Activated CD4-positive, alpha-beta T cell treated with anti-CD3 and anti-CD28 coated beads for 48 hours (primary cell): ENCODE data around the gene POLR2A.

ENCODE experiments used
- DNase-seq: peaks from one replicate; pipeline ENCODE4 v3.0.0-alpha.2; 2020

The POLR2A gene

DNA sequence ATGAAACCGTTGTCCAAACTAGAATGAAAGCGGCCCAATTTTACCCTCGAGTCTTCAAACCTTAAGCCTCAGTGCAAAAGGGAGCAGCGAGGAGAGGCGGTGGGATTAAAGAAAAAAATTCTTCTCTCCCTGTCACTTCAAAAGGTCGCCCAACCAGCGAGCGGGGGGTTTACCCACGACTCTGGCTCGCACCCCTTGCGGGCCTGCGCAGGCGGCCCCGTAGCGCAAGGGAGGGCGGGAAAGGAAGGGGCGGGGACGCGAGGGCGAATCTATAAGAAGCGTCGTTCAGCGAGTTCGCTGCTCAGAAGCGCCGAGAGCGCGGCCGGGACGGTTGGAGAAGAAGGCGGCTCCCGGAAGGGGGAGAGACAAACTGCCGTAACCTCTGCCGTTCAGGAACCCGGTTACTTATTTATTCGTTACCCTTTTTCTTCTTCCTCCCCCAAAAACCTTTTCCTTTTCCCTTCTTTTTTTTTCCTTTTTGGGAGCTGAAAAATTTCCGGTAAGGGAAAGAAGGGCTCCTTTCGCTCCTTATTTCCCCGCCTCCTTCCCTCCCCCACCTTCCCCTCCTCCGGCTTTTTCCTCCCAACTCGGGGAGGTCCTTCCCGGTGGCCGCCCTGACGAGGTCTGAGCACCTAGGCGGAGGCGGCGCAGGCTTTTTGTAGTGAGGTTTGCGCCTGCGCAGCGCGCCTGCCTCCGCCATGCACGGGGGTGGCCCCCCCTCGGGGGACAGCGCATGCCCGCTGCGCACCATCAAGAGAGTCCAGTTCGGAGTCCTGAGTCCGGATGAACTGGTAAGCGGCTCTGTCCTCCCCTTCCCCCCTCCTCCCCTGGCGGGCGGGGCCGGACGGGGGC, at the start of gene POLR2A:
Gene POLR2A, plus strand, starts transcription at position 300 of the 852 bp plus-strand sequence.
- DNase-seq, result peak; percentile 97

DNA sequence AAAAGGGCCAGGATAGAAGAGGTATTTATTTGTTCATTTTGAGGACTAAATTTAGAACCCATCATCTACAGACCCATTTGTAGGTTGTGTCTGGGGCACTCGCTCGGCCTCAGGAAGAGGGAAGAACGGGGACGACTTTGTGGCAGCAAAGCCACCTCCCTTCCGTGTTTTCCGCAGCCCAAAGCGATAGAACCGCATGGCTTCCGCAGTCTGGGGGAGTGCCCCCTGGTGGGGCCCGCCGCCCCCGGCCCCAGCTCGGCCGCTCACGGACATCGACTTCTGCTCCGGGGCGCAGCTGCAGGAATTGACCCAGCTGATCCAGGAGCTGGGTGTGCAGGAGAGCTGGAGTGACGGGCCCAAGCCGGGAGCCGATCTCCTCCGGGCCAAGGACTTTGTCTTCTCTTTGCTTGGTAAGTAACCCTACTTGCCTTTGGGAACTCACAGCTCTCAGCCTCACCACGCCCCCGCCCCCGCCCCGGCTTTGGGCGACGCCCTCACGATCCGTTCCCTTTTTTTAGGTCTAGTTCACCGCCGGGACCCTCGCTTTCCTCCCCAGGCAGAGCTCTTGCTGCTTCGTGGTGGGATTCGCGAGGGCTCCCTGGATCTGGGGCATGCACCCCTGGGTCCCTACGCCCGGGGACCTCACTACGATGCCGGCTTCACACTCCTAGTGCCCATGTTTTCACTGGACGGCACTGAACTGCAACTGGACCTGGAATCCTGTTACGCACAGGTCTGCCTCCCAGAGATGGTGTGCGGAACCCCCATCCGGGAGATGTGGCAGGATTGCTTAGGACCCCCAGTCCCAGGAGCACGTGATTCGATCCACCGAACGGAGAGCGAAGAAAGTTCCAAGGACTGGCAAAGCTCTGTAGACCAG, 48.2 kb upstream of the POLR2A start:
- peak; percentile 68 for DNase-seq

DNA sequence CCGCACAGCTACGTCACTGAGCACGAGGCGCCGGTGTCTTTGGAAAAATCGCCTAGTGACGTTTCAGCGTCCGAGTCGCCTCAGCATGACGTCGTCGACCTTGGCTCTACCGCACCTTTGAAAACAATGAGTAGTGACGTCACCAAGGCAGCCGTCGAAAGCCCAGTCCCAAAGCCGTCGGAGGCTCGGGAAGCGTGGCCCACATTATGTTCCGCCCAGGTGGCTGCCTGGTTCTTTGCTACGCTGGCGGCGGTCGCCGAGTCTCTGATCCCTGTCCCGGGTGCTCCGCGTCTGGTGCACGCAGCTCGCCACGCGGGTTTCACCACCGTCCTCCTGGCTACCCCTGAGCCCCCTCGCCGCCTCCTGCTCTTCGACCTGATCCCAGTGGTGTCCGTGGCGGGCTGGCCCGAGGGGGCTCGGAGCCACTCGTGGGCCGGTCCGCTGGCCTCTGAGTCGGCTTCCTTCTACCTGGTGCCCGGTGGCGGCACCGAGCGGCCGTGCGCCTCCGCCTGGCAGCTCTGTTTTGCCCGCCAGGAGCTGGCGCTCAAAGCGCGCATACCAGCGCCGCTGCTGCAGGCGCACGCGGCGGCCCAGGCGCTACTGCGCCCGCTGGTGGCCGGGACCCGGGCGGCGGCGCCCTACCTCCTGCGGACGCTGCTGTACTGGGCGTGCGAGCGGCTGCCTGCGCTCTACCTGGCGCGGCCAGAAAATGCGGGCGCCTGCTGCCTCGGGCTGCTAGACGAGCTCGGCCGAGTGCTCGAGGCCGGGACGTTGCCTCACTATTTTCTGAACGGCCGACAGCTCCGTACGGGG, 47.4 kb upstream of the POLR2A start:
- DNase-seq, result peak; percentile 87

DNA sequence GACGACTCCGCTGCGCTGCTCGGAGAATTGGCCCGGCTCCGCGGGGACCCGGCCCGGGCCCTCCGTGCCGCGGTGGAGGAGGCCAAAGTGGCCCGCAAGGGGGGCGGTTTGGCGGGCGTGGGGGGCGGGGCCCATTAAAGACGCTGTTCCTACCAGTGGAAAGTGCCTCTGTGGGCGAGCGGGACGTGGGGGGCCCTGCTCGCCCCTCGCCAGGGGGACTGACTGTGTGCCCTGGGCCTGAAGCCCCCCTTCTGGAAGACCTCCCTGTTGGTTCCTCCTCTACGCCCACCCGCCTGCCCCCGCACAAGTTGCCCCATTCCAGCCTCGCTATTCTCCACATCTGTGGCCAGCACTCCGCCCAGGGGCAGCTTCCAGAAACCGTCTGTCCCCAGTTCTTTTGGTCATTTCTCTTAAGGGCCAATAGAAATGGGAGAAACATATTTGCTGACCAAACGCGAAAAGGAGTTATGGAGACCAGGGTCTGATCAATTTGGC, 46.8 kb upstream of the POLR2A start:
- DNase-seq, result no peak

DNA sequence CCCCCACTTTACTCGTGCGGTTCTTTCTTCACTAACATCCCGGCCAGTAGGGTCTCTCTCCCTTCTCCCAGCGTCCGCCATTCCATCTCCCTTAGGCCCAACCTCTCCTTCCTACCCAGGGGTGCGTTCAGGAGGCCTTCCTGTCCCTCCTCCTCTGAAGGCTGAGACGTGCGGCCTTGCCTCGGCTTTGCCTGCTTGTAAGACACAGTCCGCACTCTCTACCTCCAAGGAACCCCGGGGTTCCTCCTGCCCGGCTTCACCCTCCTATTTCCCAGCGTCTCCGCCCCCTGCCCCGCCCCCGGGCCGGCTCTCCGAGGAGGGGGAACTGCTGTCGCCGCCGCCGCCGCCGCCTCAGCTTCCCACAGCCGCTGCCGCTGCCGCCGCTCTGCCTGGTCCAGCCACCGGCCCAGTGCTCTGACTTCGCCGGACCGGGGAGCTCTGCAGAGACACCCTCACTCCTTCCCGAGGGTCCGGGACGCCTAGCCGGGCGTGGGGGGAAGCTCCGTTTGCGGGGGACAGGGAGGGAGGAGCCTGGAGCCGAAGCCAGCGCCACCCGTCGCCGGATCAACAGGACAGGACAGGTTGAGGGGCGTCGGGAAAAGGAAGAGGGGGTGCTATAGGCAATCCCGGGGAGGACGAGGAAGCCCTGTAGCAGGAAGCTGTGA, 46.1 kb upstream of the POLR2A start:
- peak; percentile 76 for DNase-seq

DNA sequence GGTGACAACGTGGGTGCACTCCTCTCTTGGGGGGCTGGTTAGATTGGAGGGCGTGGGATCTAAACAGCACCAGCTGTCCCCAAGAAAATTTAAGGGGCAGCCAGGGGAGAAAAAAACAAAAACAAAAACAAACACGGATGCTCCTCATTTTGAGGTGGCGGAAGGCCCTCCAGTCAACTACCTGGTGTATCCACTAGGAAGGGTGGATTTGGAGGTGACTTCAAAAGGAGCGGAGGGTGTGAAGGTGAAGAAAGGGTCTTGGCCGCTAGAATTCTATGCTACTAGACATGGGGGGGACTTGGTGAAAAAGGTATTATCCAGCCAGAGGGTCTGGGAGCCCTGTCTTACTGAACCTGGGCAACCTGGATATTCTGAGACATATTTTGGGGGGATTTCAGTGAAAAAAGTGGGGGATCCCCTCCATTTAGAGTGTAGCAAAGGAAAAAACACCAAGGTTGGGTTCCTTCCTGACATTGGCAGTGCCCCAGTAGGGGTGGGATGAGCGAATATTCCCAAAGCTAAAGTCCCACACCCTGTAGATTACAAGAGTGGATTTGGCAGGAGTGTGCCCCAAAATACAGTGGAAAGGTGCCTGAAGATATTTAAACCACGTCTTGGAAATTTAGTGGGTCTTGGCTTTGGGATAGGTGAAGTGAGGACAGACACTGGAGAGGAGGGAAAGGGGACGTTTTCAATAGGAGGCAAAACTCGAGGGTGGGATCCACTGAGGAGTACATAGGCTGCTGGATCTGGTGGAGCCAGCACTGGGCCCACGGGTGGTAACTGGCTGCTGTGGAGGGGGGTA, 45.3 kb upstream of the POLR2A start:
- no peak for DNase-seq

DNA sequence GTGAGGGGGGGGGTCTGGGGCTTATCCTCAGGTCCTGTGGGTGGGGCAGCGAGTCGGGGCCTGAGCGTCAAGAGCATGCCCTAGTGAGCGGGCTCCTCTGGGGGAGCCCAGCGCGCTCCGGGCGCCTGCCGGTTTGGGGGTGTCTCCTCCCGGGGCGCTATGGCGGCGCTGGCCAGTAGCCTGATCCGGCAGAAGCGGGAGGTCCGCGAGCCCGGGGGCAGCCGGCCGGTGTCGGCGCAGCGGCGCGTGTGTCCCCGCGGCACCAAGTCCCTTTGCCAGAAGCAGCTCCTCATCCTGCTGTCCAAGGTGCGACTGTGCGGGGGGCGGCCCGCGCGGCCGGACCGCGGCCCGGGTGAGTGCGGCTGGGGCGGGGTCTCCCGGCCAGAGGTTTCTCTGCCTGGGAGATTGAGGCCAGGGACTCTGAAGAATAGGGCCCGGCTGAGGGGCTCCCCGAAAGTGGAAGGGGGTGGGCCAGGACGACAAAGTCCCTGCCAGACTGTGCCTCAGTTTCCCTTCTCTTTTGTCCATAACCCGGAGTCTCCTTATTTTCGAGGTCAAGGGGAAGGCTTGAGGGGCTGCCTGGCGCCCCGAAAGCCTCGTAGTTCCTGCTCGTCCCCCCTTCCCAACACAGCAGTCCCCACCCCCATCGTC, 44.6 kb upstream of the POLR2A start, which contains the start of gene FGF11:
Gene FGF11, plus strand, starts transcription at position 51 of the 651 bp plus-strand sequence. Its CDS starts 109 bp downstream, at position 160.
- DNase-seq, result no peak

DNA sequence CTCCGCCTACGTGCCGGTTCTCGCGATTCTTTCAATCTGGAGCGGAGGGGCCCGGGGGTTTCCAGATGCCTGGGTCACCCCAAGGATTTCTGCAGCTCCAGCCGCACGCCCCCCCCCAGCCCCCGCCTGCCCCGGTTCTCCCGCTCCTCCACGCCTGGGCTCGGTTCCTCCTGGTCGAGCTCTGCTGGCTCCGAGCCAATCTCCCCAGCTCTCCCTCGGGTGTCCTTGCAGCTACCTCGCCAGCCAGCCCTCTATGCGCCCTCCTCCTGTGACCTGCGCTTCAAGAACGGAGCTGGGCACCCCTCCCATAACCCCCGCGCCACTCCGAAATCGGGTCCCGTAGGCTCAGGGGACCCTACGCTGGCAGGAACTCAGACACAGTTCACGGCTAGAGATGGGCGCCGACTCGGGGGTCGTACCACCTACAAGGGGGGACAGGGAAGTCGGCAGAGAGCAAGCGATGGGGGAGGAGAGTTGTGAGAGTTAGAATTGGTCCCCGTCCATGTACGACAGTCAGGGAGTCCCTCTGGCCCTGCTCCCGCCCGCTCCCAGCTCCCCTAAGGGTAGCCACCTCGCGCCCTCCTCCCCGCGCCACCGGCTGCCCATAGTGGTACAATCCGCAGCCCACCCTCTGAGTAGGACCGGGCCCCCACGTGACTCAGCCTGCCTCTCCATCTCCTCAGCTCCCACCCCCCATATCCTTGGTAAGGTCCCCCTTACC, 43.9 kb upstream of the POLR2A start:
- peak; percentile 61 for DNase-seq

DNA sequence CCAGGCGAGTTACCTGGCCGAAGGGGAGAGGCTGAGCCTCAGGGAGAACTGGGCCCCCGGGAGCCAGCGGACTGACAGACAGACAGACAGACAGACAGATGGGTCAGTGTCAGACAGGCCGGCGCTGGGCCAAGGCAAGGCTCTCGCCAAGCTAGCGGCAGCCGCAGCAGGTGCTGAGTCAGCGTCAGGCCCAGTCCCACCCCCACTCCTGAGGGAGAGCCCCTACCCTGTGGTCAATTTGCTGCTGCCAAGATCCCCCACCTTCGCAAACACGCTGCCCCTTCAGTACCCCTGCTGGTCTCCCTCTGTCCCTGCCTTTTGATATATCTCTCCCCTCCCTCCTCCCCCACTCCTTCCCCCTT, 43.4 kb upstream of the POLR2A start:
- peak; percentile 35 for DNase-seq

DNA sequence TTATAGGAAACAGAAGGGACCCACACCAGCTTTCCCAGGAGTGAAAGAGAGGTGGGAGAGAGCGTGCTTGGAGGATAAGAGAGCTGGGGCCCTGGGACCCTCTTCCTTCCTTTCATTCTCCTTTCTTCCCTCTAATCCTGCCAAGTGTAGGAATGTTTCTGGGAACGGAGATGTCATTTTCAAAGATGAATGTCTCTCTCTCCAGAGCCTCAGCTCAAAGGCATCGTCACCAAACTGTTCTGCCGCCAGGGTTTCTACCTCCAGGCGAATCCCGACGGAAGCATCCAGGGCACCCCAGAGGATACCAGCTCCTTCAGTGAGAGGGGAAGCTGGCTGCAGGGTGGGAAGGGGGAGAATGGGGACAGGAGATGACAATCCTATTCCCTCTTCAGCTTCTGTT, 42.9 kb upstream of the POLR2A start:
- no peak for DNase-seq

DNA sequence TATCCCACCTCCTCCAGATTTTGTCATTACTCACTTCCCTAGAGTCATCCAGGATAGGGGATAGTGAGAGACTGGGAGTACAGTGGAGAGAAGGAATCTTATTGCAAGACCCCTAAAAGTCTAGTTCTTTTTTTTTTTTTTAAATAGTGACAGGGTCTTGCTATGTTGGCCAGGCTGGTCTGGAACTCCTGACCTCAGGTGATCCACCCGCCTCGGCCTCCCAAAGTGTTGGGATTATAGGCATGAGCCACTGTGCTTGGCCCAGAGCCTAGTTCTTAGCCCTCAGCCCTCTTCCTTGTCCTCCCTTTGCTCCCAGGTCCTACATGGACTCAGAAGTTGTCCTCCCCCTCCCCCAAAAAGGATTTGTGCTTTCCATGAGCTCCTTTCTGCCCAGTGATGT, 42.0 kb upstream of the POLR2A start:
- no peak for DNase-seq

DNA sequence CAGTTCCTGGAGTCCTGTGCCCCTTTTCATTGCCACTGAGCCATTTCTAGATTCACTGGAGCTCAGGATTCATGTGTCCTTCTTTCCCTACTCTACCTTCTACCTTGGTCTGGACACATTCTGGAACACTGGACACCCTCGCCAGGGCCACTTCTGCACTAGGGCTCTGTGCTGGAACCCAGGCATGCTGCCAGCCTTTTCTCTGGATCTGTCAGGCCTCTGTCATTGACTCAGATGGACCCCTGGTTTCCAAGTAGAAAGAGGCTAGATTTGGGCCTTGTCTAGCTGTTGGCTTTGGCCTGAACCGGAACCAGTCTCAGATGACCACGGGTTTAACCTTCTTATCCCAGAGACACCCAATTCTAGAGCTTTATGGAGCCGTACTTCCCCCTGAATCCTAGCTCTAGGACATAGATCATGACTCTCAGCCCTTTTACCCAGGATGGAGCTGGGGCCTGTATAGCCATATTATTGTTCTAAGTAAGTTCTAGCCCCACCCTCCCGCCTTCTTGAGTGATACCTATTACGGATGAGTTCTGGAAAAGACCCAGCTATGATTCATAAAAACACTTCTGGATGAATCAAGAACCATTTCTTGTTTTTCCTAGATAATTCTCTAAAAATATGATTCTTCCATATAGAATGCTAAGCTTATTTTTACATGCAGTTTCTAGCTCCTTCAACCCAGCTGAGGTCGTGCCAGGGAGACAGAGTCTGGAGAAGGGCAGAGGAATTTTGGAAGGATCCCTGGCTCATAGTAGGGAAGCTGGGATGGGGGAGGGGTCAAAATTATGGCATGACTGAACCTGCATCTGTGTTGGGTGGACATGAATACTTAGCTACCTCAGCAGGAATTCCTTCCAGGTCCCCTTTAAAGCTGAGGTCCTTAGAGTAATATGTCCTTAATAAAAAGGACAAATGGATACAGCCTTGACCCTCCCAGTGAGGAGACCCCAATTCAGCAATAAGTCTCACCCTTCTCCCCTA, 40.4 kb upstream of the POLR2A start:
- no peak for DNase-seq

DNA sequence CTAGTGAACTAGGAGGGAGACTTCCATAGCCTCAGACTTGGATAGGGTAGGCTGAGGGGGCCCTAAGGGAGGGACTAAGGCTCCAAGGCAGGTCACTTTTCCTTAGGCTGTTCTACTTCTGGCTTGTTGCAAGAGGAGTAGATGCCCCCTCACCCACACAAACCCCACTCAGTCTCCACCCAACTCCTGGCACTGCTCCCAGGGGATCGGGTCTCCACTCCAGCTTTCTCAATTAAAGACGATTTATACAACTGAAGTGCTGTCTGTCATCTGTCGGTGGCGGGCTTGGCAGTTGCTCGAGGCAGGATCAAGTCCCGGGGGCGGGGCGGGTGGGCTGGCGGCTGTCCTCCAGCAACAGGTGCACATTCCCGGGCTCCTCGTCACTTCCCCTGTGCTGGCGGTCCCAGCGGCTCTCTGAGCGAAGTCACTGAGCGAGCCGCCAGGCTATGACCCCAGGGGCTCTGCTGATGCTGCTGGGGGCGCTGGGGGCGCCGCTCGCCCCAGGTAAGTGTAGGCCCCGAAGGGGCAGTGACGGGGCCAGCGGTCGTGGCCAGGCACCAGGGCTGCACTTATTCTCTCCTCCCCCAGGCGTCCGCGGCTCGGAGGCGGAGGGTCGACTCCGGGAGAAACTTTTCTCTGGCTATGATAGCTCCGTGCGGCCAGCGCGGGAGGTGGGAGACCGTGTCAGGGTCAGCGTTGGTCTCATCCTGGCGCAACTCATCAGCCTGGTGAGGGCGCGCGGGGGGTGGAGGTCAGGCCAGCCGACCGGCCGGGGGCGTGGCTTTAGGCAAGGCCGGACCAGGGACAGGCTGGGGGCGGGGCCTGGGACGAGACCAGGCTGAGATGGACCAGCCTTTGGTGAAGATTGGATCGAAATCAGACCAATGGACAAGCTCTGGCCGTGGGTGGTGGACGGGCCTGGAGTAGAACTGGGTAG, 39.2 kb upstream of the POLR2A start, which contains the start of gene CHRNB1:
Gene CHRNB1, plus strand, starts transcription at position 380 of the 937 bp plus-strand sequence. Its CDS starts 67 bp downstream, at position 447.
- DNase-seq, result no peak

DNA sequence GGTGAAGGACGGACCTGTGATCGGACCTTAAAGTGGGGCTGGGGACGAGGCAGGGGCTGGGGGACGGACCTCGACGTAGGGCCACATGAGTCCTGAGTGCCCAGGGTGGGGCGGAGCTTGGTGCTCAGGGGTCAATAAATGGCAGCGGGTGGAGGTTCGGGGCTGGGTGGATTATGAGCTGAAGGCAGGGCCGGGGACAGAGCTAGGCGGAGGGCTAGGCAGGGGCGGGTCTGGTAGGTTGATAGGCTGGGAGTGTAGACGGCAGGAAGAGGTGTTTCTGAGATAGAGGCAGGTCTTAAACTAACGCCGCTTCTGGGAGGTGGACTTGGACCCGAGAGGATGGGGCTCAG, 38.6 kb upstream of the POLR2A start:
- DNase-seq, result peak; percentile 39

DNA sequence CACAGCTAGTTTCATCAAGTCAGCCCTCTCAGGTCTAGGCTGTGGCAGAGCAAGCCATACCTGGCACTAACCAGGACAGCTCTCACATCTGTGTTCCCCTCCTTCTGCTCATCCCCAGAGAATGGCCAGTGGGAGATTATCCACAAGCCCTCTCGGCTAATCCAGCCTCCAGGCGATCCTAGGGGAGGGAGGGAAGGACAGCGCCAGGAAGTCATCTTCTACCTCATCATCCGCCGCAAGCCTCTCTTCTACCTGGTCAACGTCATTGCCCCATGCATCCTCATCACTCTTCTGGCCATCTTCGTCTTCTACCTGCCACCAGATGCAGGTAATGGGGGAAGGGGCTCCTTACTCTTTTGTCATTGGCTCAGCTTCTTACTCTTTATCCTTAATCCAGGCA, 35.7 kb upstream of the POLR2A start:
- no peak for DNase-seq

DNA sequence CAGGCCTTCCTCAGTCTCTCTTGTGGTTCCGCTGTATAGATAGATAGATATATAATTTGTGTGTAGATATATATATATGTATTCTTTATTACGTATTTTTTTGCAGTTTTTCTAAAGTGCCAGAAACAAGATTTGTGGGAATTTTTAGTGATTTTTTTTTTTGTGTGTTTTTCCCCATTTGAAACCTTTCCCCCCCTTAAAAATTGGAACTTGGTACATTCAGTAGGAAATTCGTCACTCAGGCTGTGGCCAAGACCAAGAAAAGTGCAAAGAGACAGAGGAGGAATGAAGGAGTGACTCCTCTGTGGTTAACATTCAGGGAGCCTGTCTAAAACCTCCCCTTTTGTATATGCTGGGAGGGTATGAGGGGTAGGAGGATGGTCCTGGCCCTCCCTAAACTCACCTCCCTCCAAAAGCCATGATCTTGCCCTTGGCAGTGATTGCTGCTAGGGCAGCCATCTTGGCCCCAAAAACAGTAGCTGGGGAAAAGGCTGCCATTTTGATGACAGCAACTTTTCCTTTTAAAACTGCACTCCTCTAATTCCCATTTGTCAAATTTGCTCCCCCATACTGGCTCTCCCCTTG, 24.1 kb upstream of the POLR2A start:
- DNase-seq, result no peak
